ENCODE results near the gene NAALADL2. TPM values are rescaled to one million over a fixed set of nuclear protein-coding genes. Genes with fewer than 3 reads are reported as not detected.

The NAALADL2 gene
- total and polyA plus RNA-seq, 2 of the 13 experiments (the other 11 are each of a cell fraction or from before 2014, with no cell fraction given): 0.08 TPM; not detected in 1

DNA sequence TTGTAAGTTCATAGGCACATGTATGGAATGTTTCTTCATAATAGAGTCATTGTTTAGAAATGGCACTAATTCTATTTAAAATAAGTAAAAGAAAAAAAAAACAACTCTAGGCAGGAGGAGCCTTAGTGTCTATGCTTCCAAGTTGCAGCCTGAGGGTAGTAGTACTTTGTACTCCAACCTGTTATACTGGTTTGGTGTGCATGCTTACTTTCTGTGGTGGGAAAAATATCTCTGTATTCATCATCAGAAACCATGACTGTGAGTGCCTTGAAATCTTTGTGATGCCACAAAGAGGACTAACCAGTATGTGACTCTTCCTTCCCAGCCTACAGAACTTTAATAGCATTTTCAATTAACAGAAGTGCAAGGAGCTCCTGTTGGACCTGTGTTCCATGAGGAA, 4.4 kb downstream of the NAALADL2 start:
- Histone ChIP-seq H3K36me3 (replicated peaks in 1 of 2; ENCODE audit: control insufficient read depth in 1 of 2, insufficient read depth in 2 of 2, low read length in 2 of 2) (no peaks in the 10 kb centered on the region), H3K9ac (ENCODE audit: insufficient read depth, low read depth, low read length) (no peak overlapping the region), H3K4me1 (ENCODE audit: insufficient read depth, low read length) (no peaks in the 10 kb centered on the region), H3K79me2 (ENCODE audit: insufficient read depth, low read length) (no peaks in the 10 kb centered on the region), H3K4me3 (replicated peaks in 1 of 3; ENCODE audit: insufficient read depth in 1 of 3, low read depth in 2 of 3, low read length in 3 of 3) (no peak overlapping the region), H3K27me3 (ENCODE audit: control insufficient read depth in 1 of 2, insufficient read depth in 2 of 2, low read length in 2 of 2) (no peaks in the 10 kb centered on the region), H3K4me2 (ENCODE audit: low read depth, low read length) (no peak overlapping the region), H4K20me1 (ENCODE audit: insufficient read depth, low read length) (no peaks in the 10 kb centered on the region), H3K9me3 (ENCODE audit: low read length) (no peaks in the 10 kb centered on the region), H3K27ac (ENCODE audit: extremely low read length, insufficient read depth, low read length) (no peak overlapping the region), H2AFZ (ENCODE audit: low read length) (no peak overlapping the region)
- intact Hi-C loops (cut with micrococcal nuclease; ENCODE audit: unreplicated experiment) (no loop called here), in situ Hi-C loops (cut with HindIII; ENCODE audit: extremely low pct_ligation_motif_present, low pct_unique_long_range_greater_than_20kb) (no loop called here)
- CTCF ChIA-PET (ENCODE audit: low intra/inter-chr PET ratio, low total read pairs): no interaction called here
- POLR2A ChIA-PET: interaction anchor here (0.6 kb wide), 1 partner anchor 1315 kb away, joined by 3 read pairs; no protein-coding TSS in a partner anchor
- DNase-seq (ENCODE audit: low spot score): no peak
- FAIRE-seq: no peak
- no peak for TF ChIP-seq NCOR1 (IDR thresholded peaks at IDR 0.05; ENCODE audit: borderline replicate concordance, low read length)
- no peak for TF ChIP-seq KDM4B (CRISPR knock-in tag; IDR thresholded peaks at IDR 0.05)
- no peak for TF ChIP-seq ATAD3A (CRISPR knock-in tag; IDR thresholded peaks at IDR 0.05)
- no peak for TF ChIP-seq ZBTB37 (CRISPR knock-in tag; IDR thresholded peaks at IDR 0.05)
- no peak for TF ChIP-seq POLR2AphosphoS2 (IDR thresholded peaks at IDR 0.05; ENCODE audit: low read depth, low read length)
- no peak for TF ChIP-seq ZNF556 (CRISPR knock-in tag; IDR thresholded peaks at IDR 0.05; ENCODE audit: borderline replicate concordance)
- no peak for TF ChIP-seq ZNF562 (CRISPR knock-in tag; IDR thresholded peaks at IDR 0.05; ENCODE audit: borderline replicate concordance)
- TF ChIP-seq ZNF383 (CRISPR knock-in tag; IDR thresholded peaks at IDR 0.05; ENCODE audit: borderline replicate concordance): no peak
- TF ChIP-seq NAIF1 (CRISPR knock-in tag; IDR thresholded peaks at IDR 0.05; ENCODE audit: borderline replicate concordance): no peak
- no peak for TF ChIP-seq ZNF747 (CRISPR knock-in tag; IDR thresholded peaks at IDR 0.05; ENCODE audit: borderline replicate concordance)
- TF ChIP-seq ZNF253 (CRISPR knock-in tag; IDR thresholded peaks at IDR 0.05; ENCODE audit: borderline replicate concordance): no peak
- no peak for TF ChIP-seq JDP2 (CRISPR knock-in tag; IDR thresholded peaks at IDR 0.05; ENCODE audit: borderline replicate concordance)
- no peak for TF ChIP-seq PRDM10 (CRISPR knock-in tag; IDR thresholded peaks at IDR 0.05; ENCODE audit: low read depth)
- TF ChIP-seq ZNF232 (CRISPR knock-in tag; IDR thresholded peaks at IDR 0.05; ENCODE audit: borderline replicate concordance): no peak
- TF ChIP-seq, protein P1, sequence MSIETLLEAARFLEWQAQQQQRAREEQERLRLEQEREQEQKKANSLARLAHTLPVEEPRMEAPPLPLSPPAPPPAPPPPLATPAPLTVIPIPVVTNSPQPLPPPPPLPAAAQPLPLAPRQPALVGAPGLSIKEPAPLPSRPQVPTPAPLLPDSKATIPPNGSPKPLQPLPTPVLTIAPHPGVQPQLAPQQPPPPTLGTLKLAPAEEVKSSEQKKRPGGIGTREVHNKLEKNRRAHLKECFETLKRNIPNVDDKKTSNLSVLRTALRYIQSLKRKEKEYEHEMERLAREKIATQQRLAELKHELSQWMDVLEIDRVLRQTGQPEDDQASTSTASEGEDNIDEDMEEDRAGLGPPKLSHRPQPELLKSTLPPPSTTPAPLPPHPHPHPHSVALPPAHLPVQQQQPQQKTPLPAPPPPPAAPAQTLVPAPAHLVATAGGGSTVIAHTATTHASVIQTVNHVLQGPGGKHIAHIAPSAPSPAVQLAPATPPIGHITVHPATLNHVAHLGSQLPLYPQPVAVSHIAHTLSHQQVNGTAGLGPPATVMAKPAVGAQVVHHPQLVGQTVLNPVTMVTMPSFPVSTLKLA (IDR thresholded peaks at IDR 0.05): no peak
- TF ChIP-seq MTF2 (CRISPR knock-in tag; IDR thresholded peaks at IDR 0.05; ENCODE audit: borderline replicate concordance): no peak
- no peak for TF ChIP-seq XRCC5 (optimal IDR thresholded peaks at IDR 0.05; ENCODE audit: low read length)
- no TSS peak for BruUV-seq (replicated peaks)
- no peak for ATAC-seq
